Measurements from ENCODE around the gene PARVB.

DNA sequence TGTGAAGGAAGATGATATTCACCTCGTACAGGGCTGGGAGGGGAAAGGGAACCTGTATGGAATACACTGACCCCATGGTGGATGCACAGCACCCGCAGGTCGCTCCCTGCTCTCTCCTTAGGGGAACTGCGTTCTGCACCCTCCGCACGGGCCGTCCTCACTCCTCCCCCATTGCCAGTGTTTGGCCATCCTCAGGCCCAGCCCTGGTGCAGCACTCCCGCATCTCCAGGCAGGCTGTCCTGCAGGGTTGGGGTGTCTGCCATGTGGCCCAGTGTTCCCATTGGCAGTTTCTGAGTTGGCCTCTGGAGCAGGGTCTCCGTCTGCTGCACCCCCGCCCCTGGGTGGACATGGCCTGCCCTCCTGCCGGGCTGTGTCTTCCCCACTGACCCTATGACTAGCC is 137.6 kb downstream of the PARVB start:
- TF ChIP-seq, protein P1, sequence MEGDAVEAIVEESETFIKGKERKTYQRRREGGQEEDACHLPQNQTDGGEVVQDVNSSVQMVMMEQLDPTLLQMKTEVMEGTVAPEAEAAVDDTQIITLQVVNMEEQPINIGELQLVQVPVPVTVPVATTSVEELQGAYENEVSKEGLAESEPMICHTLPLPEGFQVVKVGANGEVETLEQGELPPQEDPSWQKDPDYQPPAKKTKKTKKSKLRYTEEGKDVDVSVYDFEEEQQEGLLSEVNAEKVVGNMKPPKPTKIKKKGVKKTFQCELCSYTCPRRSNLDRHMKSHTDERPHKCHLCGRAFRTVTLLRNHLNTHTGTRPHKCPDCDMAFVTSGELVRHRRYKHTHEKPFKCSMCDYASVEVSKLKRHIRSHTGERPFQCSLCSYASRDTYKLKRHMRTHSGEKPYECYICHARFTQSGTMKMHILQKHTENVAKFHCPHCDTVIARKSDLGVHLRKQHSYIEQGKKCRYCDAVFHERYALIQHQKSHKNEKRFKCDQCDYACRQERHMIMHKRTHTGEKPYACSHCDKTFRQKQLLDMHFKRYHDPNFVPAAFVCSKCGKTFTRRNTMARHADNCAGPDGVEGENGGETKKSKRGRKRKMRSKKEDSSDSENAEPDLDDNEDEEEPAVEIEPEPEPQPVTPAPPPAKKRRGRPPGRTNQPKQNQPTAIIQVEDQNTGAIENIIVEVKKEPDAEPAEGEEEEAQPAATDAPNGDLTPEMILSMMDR (conservative IDR thresholded peaks at IDR 0.05 in 1 of 2, IDR thresholded peaks at IDR 0.05 in 1 of 2; ENCODE audit: low read depth in 1 of 2, low read length in 2 of 2): no peak
- no peak for TF ChIP-seq EZH2 (IDR thresholded peaks at IDR 0.05; ENCODE audit: low read length, missing control alignments)
